Skin of body (tissue), 2 donors: ENCODE data around the gene AGBL5. TPM values are rescaled to one million over a fixed set of nuclear protein-coding genes. Genes with fewer than 3 reads are reported as not detected.

Experiments
- DNase-seq: peaks from one replicate; lab custom pipeline; 2025; lab: John Stamatoyannopoulos, UW
- total RNA-seq: library from RNA; depleted of rRNA; stranded (reverse); fragments of >200 nt; gene quantifications from one replicate; pipeline ENCODE4 v1.2.3, GENCODE V29; 2014

The AGBL5 gene
- total RNA-seq, 1 donor from 2014 or later = 7.7 TPM

DNA sequence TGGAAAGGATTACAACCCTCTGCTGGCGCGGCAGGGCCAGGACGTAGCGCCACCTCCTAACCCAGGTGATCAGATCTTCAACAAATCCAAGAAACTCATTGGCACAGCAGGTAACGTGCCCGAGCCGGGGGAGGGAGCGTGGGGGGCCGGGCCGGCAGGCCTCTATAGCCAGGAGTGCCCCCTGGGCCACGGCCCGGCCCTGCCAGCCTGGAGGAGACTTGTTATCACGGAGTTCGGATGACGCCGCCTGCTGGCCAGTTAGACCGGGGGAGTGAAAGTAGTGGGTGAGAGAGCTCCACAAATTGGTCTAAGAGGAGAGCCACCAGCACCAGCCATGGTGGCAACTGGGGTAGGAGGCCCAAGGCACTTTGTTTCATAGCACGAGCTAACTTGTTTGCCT, 27.3 kb upstream of the AGBL5 start:
- no peak for DNase-seq

DNA sequence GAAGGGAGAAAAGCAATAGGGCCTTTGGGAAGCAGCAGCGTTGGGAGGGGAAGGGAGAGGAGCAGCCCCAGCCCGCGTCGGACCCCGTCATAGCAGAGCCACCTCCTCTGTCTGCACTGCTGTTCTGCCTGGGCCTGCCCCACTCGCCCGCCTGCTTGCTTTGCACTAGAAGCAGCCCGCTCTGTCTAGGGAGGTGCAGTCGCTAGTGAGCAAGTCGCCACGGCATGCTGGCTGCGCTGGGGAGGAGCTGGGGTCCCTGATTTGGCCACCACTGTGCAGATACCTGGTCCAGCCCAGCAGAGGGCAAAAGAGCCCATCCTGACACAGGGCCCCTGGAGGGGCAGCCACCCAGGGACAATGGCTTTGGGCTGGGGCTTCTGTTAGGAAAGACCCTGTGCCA, 26.7 kb upstream of the AGBL5 start:
- DNase-seq = no peak

- no peak for DNase-seq
These were observed 26.1 kb upstream of the AGBL5 start for GRCh38 chr2:27025281-27025800.

GRCh38 chr2:27025861-27026851, 25.3 kb upstream of the AGBL5 start:
- no peak for DNase-seq

DNA sequence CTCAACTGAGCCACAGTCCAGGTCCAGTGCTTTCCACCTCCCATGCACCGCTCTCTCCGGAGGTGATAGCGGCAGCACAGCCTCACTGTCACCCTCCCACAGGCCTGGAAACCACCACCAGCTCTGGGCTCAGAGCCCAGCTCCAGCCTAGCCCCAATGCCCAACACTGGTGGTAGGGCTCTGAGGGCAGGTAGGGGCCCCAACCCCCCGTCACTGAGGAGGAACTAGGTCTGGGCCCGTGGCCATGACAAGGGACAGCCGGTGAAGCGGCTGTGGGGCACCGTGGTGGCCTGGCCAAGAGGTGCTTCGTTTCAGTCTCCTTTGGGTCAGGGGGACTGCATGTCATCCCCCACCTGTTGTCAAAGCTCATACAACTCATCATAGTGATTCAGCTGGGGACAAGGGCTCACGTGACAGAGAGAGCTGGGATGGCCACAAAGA, 24.2 kb upstream of the AGBL5 start:
- DNase-seq = no peak

GRCh38 chr2:27029051-27029450, 22.4 kb upstream of the AGBL5 start:
- DNase-seq = no peak

DNA sequence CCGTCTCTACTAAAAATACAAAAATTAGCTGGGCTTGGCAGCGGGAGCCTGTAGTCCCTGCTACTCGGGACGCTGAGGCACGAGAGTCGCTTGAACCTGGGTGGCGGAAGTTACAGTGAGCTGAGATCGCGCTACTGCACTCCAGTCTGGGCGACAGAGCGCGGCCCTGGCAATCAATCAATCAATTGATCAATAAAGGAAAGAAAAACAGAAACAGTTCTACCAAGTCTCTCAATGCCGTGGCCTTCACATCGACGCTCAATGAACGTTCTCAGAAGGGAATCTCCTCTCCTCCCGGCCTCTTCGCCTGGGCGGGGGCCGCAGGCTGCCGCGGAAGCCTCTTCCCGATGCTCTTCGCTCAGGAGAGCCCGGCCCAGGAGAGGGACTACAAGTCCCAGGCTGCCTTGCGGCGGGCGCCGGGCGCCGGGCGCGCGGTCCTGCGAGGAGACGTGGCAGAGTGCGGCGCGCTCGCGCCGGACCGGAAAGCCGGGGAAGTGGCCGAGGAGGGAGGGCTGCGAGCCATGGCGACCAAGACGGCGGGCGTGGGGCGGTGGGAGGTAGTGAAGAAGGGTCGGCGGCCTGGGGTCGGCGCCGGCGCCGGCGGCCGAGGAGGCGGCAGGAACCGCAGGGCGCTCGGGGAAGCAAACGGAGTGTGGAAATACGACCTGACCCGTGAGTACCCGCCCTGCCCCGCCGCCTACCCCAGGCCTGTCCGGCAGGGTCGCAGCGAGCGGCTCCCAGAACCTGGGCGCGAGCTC, 18.8 kb upstream of the AGBL5 start, which contains the start of gene TMEM214:
Gene TMEM214, plus strand, starts transcription at position 471 of the 758 bp plus-strand sequence. Its CDS starts 51 bp downstream, at position 522.
- peak; percentile 70 for DNase-seq

- no peak for DNase-seq
These were observed 18.1 kb upstream of the AGBL5 start for GRCh38 chr2:27033253-27033852.

- DNase-seq = no peak
These were observed 13.5 kb upstream of the AGBL5 start for GRCh38 chr2:27038012-27038411.

- DNase-seq = no peak
These were observed 12.7 kb upstream of the AGBL5 start for GRCh38 chr2:27038631-27039339.

GRCh38 chr2:27039426-27039825, 12.0 kb upstream of the AGBL5 start:
- no peak for DNase-seq

DNA sequence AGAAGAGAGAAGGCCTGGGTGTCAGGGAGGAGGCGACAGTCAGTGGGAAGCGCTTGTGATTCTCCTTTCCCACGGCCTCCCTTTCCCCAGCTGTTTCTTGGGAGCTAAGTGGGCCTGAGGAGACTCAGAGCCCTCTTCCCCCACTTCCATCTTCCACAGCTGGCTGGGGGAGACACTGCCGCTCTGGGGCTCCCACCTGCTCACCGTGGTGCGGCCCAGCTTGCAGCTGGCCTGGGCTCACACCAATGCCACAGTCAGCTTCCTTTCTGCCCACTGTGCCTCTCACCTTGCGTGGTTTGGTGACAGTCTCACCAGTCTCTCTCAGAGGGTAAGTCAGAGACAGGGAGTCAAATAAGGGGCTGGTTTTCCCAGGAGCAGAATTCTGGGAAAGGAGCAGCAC, 11.6 kb upstream of the AGBL5 start:
- DNase-seq = no peak

- DNase-seq = no peak
These were observed 11.2 kb upstream of the AGBL5 start for GRCh38 chr2:27040282-27040681.

DNA sequence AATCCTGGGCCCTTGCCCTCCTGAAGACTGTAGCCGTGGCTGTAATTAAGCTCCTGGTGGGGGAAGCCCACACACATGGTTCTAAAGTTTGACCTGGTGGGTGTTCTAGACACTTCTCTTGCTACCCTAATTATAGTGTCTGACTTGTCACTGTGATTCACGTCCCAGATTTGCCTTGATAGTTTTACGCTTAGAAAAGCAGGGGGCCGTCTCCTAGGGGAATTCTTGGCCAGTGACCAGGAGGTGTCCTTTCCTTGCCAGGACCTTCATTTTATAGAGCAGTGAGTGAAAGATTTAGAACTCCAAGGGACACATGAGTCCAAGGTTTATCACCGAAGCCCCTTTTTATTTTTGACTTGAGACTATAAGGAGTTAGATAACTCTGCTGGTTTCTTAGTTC, 9.7 kb upstream of the AGBL5 start:
- DNase-seq = no peak

DNA sequence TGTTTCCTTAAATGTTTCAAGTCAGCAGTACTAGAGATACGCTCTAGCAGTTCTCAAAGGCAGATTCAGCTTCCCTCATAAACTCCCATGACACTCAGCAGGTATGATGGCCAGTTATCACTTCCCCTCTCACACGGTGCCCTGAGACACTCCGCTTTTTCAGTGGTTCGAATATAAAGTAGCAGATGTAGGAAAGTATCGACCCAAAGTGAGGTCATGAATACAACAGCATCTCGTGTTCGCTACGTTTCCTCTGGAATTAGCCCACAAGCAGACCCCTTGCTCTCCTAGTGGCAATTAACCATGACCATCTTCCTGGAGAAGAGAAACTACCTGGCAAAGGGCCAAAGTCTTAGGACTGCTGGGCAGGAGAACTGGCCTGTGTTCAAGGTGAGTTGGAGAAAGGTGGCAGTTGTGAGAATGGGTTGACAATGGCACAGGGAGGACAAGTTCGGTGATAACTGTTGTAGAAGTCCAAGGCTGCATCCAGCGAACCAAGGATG, 9.3 kb upstream of the AGBL5 start:
- DNase-seq = no peak

DNA sequence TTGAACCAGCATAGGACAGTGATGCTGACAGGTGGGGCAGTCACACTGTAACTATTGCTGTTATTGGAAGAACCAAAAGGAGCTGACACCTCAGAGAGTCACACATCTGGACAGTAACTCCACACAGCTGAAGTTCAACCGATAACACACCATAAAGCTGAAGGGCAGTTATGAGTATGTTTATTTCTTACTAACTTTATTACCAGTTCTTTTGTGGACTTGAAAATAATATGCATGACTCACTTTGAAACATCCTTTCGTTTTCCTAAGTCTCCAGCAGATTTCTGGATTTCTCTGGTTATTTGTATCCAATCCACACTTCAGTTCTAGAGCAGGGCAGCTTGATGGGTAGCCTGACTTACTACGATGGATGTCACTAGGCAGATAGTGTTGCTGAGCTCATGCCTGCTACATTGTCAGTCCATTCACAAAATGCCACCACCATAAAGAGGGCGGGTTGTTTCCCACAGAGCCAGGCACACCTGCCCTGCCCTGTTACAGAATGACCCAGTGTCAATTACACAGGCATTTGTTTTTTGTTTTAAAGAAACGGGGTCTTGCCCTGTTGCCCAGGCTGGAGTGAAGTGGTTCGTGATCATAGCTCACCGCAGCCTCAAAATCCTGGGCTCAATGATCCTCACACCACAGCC, 8.4 kb upstream of the AGBL5 start:
- DNase-seq = no peak

- no peak for DNase-seq
These were observed 1.8 kb upstream of the AGBL5 start for GRCh38 chr2:27049422-27050280.

GRCh38 chr2:27050281-27050995, 1.0 kb upstream of the AGBL5 start:
- DNase-seq = peak; percentile 97
